ENCODE data around the gene SH3TC1.

DNA sequence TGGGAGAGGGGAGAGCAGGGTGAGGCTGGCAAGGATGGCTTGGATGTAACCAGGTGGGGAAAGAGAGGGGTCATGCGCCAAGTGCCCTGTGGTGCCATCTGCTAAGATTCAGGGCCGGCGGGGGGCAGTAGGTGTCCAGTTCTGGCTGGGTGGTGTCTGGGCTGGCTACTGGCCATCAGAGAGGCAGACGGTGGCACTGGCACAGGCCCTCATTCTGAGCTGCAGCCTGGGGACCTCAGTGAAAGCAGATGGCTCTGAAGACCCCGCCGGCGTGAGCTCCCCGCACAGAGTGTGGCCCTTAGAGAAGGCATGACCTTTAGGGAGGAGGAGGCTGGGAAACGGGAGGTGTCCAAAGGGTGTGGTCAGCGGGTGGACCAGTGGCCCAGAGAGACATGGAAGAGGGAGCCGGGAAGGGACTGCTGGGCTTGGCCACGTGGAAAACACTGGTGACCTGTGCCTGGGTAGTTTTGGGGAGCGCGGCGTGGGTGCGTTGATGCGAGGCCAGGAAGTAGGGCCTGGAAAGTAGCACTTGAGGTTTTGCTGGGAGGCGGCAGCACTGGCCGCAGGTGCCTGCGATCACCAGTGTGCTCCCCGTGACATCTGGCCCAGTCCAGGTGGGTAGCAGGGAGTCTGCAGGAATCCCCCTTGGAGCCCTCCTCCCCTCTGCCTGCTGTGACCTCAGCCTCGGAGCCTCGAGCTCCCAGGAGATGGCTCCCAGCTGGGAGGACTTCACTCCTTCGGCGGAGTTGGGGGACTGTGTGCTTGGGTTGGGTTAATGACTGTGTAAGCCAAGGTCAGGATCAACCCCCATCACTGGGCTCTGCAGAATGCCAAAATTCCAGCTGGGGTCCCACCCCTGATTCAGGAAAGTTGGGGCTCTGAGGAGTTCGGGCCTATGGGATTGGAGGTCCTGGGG, 9.3 kb upstream of the SH3TC1 start:
- TF ChIP-seq, protein P1, sequence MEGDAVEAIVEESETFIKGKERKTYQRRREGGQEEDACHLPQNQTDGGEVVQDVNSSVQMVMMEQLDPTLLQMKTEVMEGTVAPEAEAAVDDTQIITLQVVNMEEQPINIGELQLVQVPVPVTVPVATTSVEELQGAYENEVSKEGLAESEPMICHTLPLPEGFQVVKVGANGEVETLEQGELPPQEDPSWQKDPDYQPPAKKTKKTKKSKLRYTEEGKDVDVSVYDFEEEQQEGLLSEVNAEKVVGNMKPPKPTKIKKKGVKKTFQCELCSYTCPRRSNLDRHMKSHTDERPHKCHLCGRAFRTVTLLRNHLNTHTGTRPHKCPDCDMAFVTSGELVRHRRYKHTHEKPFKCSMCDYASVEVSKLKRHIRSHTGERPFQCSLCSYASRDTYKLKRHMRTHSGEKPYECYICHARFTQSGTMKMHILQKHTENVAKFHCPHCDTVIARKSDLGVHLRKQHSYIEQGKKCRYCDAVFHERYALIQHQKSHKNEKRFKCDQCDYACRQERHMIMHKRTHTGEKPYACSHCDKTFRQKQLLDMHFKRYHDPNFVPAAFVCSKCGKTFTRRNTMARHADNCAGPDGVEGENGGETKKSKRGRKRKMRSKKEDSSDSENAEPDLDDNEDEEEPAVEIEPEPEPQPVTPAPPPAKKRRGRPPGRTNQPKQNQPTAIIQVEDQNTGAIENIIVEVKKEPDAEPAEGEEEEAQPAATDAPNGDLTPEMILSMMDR (IDR thresholded peaks at IDR 0.05) = no peak
- no peak for TF ChIP-seq POLR2A (IDR thresholded peaks at IDR 0.05)
- no peak for TF ChIP-seq EP300 (IDR thresholded peaks at IDR 0.05)
